Stomach (tissue), 4 donors: Measurements from ENCODE around the gene PTCD1.
A peak's percentile ranks its signal among the peaks of the same experiment; 100 is the strongest.
"Not testable (repeated sequence)": the region's sequence is repeated elsewhere in the genome, so short reads cannot be mapped to it uniquely, and the experiment has no call there.

Experiments
- CTCF ChIP-seq, 7 experiments: fragments of 450-650 bp in 4 of 7; fragments of 200-600 bp in 3 of 7; sonication (generic) in 3 of 7; IDR thresholded peaks; one replicate each; pipeline ENCODE4 v1.5.1; 2016 to 2019; ENCODE audit warnings: antibody characterized with exemption in 7 of 7, control low read depth in 2 of 7, mild to moderate bottlenecking in 1 of 7
- POLR2A ChIP-seq, 4 donors: fragments of 450-650 bp; IDR thresholded peaks; one replicate each; pipeline ENCODE4 v1.6.1; 2016; ENCODE audit warnings: antibody characterized with exemption in 4 of 4, control low read depth in 2 of 4, mild to moderate bottlenecking in 1 of 4, moderate library complexity in 1 of 4
- POLR2AphosphoS5 ChIP-seq, 3 donors: sonication (generic); formaldehyde crosslinking; IDR thresholded peaks; one replicate each; pipeline ENCODE4 v1.6.1; 2016; ENCODE audit warnings: antibody characterized with exemption in 3 of 3

GRCh38 chr7:99415513-99416127 is 23.0 kb downstream of the PTCD1 start:
- TF ChIP-seq CTCF (IDR thresholded peaks at IDR 0.05) (peak in 5 of 7 experiments; percentile 26 to 75 (median 58)), POLR2AphosphoS5 (IDR thresholded peaks at IDR 0.05) (peak in 1 of 3 donors; percentile 47)
- TF ChIP-seq POLR2A (IDR thresholded peaks at IDR 0.05) = not testable (repeated sequence)
